Left lobe of liver (tissue), 2 donors: ENCODE results near the gene TP53I13. TPM values are rescaled to one million over a fixed set of nuclear protein-coding genes. Genes with fewer than 3 reads are reported as not detected.

Experiments used
- ATAC-seq: fragments of 200-7000 bp; cut with Tn5 transposase; one replicate; pipeline ENCODE4 v1.9.1; 2020; ENCODE audit warnings: mild to moderate bottlenecking, moderate library complexity
- DNase-seq: peaks from one replicate; pipeline ENCODE4 v3.0.0-alpha.2; 2020; ENCODE audit warnings: low spot score
- total RNA-seq: library from RNA; stranded (reverse); gene quantifications from one replicate; pipeline ENCODE4 v1.2.1, GENCODE V29; 2021
- donor health status: DM: no; HTN: no; CAD: no; lungs with moderate emphysema.
- donor health status: DM: no; HTN: yes; CAD: no.

TP53I13 gene
- total RNA-seq, 1 donor from 2014 or later = 84.2 TPM

DNA sequence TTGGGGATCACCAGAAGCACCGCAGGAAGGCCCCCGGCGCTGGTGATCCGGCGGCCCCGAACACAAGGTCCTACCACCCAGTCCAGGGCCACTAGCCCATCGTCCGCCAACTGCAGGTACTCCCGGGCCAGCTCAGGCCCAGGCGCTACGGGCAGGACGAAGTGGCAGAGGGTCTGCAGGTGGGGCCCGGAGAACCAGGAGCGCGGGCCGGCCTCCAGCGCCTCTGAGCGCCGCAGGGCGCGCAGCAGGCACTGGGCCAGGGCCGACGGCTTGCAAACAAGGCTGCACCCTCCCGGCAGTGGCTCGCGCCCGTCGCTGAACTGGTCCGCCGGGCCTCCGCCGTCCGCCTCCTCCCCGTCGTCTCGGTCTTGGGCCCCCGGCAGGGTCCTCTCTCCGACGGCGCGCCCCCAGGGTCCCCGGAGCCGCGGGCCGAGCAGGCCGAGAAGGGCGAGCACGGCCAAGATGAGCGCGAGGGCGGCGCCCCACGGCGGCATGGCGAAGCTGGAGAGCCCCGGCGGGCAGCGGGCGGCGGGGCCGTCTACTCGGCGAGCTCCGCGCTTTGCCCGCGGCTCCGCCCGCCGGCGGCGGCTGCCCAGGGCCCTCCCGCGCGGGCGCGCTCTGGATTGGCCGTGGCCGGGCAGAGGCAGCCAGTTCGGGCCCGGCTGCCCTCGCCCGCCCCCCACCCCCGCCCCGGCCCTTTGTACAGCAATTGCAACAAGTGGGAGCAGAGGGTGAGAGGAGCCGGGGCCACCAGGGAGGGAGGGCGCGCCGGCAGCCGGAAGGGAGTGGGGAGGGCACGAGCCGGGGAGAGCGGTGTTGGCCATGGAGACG, 1.8 kb upstream of the TP53I13 start, which contains the start of gene ABHD15:
TSS of gene ABHD15 (minus strand) at position 565 of the 831 bp plus-strand sequence. CDS start at position 494, 71 bp downstream.
- ATAC-seq = peak; percentile 71
- peak; percentile 91 for DNase-seq

- peak; percentile 0 for ATAC-seq
- DNase-seq = no peak
These were observed 1.3 kb upstream of the TP53I13 start for GRCh38 chr17:29567304-29567553.

DNA sequence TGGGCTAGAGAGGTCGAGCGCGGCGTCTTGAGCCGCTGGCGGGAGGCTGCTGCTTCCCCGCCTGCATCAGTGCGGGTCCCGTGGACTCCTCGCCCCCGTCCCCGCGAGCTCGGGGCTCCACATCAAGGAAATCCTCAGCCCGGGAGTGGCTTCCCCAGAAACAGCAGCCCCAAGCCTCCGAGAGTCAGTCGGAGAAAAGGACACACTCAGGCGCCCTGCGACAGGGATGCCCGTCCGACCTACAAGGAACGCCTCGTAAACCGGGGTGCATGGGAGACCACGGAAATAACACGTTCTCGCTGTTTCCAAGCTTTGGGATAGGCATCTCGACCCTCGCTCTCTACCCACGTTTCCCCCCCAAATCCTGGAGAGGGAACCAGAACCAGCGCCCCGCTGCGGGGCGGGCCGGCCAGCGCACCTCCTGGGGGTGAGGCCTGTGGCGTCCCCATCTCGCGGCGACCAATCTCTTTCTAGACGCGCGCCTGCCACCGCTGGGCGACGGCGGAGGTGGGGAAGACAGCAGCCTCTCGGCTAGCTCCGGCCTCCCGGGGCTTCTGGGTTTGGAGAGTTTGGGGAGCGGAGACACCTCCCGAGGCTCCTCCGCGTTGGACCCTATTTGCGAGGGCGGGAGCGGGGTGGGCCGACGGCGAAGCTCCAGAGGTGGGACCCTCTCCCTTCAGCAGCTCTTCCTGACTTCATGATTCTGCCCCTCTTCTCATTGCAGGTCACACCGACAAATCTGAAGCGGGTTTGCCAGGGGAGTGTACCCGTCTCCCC, 759 bp upstream of the TP53I13 start:
- ATAC-seq (peak; percentile 39), DNase-seq (peak; percentile 70)

DNA sequence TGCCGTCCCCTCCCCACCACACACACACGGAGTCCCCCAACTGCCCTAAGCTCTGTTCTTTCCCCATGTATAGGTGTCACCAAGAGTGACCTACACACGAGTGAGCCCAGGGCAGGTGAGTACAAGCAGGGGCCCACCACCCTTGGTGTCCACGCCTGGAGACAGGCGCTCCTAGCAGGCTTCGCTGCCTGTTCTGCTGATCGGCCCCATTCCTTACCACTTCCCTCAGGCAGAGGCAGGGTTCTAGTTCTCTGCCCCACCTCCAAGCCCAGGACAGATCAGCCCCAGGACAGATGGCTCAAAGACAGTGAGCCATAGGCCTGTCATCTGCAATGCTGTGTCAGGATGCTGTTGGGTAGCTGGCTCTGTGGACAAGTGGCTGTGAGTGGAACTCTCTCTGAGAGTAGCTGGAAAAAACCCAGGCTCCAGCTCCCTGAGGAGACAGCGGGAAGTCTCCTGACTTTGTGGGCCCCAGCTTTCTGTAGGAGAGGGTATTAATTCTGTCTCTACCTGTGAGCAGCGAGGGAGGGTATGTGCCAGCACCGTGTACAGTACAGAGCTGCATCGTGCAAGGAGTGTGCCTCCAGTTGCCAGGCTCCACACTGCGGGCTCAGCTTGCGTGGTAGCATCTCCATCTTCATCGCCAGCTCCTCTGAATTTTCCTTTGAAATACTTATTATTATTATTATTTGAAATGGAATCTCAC, 897 bp downstream of the TP53I13 start:
- ATAC-seq = no peak
- no peak for DNase-seq

- no peak for ATAC-seq
- peak; percentile 41 for DNase-seq
These were observed 2.0 kb downstream of the TP53I13 start for GRCh38 chr17:29570521-29570920.

DNA sequence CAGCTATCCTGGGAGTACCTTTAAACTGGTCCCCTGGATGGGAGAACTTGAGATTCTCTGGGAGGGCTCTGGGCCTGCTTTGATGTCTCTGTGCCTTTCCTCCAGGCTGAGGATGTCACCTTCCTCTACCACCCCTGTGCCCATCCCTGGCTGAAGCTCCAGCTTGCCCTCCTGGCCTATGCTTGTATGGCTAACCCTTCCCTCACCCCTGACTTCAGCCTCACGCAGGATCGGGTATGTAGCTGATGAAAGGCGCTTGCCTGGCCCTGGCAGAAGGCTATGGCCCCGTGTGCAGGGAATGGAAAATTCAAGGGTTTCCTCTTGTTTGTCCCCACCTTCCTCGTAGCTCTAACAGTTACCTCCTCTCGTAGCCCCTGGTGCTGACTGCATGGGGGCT, 3.0 kb downstream of the TP53I13 start:
- ATAC-seq = no peak
- DNase-seq = no peak

- DNase-seq (peak; percentile 52), ATAC-seq (peak; percentile 35)
These were observed 3.6 kb downstream of the TP53I13 start for GRCh38 chr17:29571883-29572681.

DNA sequence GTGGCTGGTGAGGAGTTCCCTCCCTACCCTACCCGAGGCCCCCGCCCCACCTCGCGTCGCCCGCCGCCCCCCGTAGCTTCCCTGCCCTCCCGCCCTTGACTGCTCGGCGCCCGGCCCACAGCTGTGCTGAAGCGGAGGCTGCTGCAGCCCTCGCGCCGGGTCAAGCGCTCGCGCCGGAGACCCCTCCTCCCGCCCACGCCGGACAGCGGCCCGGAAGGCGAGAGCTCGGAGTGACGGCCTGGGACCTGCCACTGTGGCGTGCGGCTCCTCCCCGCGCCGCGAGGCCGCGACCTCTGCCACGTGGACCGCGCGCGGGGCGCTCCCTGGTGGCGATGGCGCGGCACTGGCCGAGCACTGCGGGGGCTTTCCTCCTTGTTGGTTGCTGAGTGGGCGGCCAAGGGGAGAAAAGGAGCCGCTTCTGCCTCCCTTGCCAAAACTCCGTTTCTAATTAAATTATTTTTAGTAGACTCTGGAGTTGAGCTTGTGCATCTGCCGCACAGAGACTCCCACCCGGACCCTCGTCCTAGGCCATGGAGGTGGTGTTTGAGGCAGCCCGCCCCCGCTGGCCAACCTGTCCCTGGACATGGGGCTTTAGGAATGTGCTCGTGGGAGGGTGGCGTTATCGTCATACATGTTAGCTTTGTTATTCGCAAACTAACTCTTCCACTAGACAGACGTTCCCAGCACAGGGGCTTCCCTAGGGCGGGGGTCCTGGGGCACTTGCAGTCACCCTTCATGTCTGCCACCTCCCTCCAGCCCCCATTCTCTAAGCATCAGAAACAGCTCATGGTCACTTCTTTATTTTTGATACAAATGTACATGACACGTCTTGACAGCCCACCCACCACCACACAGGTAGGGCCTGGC, 4.4 kb downstream of the TP53I13 start:
- peak; percentile 77 for DNase-seq
- peak; percentile 61 for ATAC-seq

DNA sequence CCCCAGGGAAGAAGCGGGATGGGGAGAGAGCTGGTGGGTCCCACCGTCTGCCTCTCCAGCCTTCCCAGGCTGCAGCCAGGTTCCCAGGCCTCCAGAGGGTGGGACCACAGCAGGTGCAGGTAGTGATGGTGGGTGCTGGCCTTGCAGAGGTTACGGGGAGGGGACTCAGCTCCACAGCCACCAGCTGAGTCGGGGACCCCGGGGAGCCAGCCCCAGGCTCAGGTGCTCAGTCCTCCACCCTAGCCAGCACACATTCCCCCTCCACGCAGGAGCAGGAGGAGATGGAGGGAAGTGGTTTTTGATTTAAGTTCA, 5.0 kb downstream of the TP53I13 start:
- DNase-seq = no peak

DNA sequence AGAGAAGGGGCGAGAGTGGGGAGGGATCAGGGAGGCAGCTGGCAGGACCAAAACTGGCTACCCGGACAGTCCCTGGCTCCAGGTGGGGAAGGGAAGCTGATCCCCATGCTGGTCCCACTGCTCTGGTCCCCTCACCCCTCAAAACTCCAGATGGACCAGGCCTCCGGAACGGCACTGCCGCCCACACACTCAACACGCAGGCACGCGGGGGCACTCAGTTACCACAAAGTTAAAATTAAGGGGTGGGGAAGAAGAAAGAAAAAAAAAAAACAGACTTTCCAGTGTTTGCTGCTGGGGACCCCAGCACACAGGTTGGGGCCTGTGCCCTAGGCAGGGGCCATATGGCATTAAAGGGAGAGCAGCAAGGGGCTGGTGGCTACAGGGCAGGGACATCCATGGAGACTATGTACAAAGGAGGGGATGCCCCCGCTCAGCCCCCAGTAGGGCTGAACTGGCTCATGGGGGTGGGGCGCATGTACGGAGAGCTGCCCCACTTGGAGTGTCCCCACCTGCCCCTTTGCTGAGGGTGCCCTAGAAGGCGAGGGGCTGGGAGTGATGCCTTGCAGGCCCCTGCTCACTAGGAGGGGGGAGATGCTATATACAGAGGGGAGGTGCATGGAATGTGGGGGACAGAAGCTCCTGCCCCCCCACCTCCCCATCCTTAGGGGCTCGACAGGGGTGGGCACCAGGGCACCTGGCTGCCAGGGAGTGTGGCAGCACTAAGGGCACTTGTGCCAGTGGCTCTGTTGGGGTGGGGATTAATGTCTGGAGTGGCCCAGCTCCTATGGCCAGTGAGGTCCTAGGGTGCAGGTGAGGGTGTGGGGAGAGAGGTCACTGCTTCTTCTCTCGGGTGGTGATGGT, 5.6 kb downstream of the TP53I13 start:
- ATAC-seq = no peak
- no peak for DNase-seq

More for the DNA sequence above, 5.0 kb downstream of the TP53I13 start:
- no peak for ATAC-seq

DNA sequence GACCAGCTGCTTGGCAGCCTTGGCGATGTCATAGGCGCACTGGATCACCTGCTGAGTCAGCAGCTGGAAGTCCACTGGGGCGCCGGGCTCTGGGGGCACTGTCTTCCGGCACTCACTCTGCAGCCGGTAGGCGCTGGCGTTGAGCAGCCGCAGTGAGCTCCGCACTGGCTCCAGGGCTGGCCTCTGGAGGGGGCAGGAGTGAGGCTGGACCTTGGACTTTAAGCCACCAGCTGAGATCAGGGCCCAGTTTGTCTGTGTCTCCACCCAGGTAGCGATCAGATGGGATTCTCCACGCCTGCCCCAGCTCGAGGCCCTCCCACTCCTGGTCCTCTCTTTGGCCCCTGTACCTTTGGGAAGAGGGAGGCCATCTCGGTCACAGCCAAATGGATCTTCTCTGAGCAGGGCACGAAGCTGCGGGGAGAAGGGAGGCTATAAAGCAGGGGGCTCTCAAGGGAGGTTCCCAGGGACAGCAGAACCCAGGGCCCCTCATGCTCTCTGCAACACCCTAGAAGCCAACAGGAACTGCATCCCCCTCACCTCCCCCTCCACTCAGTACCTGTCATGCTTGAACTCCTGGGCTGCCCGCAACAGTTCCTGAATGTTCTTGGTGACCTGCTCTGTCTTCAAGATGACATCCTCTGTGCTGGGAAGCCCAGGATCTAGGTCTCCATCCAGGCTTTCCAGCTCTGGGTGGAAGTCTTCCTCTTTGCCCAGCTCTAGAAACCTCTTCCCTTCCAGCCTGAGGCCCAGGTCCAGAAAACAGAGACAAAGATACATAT, 6.4 kb downstream of the TP53I13 start:
- peak; percentile 78 for ATAC-seq

DNA sequence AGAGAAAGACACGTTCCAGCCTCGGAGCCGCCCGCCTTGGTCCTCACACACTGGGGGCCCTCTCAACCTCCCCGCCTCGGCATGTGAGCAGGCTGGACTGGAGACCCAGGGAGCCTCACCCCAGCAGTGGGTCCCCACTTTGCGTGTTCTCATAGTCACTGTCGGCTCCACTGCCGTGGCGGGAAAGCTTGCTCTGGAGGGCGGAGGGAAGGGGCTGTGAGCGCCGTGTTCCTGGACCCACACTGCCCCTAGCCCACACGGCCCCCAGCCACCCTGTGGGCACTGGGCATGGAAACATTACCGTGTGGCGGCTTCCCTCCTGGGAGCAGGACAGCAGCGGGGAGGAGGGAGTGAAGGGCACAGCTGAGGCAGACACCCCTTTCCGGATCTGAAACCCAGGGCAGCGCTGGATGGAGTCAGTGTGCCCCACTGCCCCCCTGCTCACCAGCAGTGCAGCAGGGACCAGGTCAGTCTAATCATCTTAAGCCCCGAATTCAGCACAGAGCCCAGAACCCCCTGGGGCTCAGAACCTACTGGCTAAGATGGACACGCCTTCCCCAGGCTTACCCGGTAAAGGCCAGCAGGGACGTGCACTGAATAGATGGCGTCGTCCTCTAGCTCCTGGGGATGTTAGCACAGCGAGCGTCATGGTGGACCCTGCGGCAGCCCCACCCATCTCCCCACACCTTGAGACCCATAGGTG, 7.2 kb downstream of the TP53I13 start:
- no peak for DNase-seq
- ATAC-seq = no peak

More for the DNA sequence above, 6.4 kb downstream of the TP53I13 start:
- peak; percentile 92 for DNase-seq

DNA sequence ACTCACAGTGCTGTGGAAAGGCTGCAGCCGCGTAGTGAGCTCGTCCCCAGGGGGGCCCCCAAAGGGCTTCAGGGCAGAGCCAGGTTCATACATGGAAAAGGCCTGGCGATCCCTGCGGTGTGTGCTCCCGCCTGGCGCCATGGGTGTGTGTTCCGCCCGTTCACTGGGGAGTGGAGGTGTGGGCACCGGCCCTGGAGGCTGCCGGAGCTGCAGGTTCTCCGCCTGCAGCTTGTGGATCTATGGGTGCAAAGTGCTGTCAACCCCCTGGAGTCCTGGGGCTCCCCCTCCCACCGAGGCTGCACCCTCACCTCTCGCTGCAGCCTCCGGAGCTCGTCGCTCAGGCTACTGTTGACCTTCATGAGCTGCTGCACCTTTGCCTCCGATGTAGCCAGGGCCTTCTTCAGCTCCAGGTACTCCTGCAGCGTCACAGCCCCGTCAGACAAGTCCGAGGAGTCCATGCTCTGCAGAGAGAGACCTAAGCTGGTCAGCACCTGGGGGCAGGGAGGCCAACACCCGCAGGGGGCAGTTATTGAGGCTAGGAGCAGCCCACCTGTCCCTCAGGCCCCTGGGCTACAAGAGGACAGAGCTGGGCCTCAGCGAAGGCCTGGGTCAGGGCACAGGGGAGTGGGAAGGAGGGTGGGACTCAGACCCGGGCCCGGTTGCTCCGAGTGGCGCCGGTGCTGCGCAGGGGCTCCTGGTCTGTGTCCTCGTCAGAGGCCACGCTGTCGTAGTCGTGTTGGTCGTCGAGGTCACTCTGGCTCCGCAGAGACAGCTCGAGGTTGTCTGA, 7.9 kb downstream of the TP53I13 start:
- no peak for DNase-seq
- ATAC-seq = no peak

DNA sequence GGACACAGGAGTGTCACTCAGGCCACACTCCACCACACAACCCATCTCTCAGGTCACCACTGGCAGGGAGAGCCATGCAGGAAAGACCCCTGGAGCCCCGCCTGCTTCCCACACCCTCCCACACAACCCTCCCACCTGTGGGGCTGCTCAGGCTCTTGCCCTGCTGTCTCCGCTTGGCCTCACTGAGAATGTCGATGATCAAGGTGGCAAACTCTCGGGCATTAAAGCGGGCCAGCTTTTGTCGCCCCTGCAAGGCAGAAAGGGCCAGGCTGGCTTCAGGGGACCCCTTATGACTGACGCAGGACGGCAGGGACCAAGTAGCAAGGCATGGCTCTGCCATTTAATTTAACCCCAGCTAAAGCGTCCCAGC, 8.5 kb downstream of the TP53I13 start:
- ATAC-seq (no peak), DNase-seq (no peak)

- ATAC-seq = no peak
- DNase-seq = no peak
These were observed 9.1 kb downstream of the TP53I13 start for GRCh38 chr17:29577385-29578211.
